Skeletal muscle cell (primary cell): ENCODE measurements around the gene TTYH3.
"Not testable (repeated sequence)": the region's sequence is repeated elsewhere in the genome, so short reads cannot be mapped to it uniquely, and the experiment has no call there.

ENCODE experiments used
- DNase-seq: peaks from one replicate; pipeline ENCODE4 v3.0.0-alpha.2; 2010; ENCODE audit warnings: low read depth
- H3K4me3 ChIP-seq: 2 replicates; pipeline ENCODE4 v1.5.1; 2011; ENCODE audit warnings: low read depth, mild to moderate bottlenecking, control low read depth, low read length, moderate library complexity

The TTYH3 gene

GRCh38 chr7:2631946-2632732, at the start of gene TTYH3:
TSS of gene TTYH3 (plus strand) at chr7:2631986. CDS start at chr7:2632156, 170 bp downstream.
- no peak for DNase-seq
- peak within 1 kb of the TSS; percentile 89 for H3K4me3 ChIP-seq

GRCh38 chr7:2582006-2582735, 49.6 kb upstream of the TTYH3 start:
- H3K4me3 ChIP-seq: no peak overlapping the region
- DNase-seq: no peak

- H3K4me3 ChIP-seq: no peak overlapping the region
- no peak for DNase-seq
Measured at GRCh38 chr7:2583798-2584580, 47.8 kb upstream of the TTYH3 start.

GRCh38 chr7:2585446-2585845, 46.3 kb upstream of the TTYH3 start:
- H3K4me3 ChIP-seq: no peak overlapping the region
- no peak for DNase-seq

- DNase-seq: no peak
- no peak overlapping the region for H3K4me3 ChIP-seq
Measured at GRCh38 chr7:2586326-2587020, 45.3 kb upstream of the TTYH3 start.

- H3K4me3 ChIP-seq: no peak overlapping the region
- DNase-seq: no peak
Measured at GRCh38 chr7:2587134-2587533, 44.7 kb upstream of the TTYH3 start.

GRCh38 chr7:2587778-2588177, 44.0 kb upstream of the TTYH3 start:
- H3K4me3 ChIP-seq: no peak overlapping the region
- DNase-seq: no peak

- H3K4me3 ChIP-seq: no peak overlapping the region
- no peak for DNase-seq
Measured at GRCh38 chr7:2589341-2589740, 42.4 kb upstream of the TTYH3 start.

GRCh38 chr7:2589941-2590340, 41.8 kb upstream of the TTYH3 start:
- not testable (repeated sequence) for H3K4me3 ChIP-seq, DNase-seq

GRCh38 chr7:2592375-2592865, 39.4 kb upstream of the TTYH3 start:
- no peak overlapping the region for H3K4me3 ChIP-seq
- no peak for DNase-seq

- H3K4me3 ChIP-seq: no peak overlapping the region
- DNase-seq: no peak
Measured at GRCh38 chr7:2593036-2593727, 38.6 kb upstream of the TTYH3 start.

- no peak for DNase-seq
- no peak overlapping the region for H3K4me3 ChIP-seq
Measured at GRCh38 chr7:2594599-2594998, 37.2 kb upstream of the TTYH3 start.

- H3K4me3 ChIP-seq: no peak overlapping the region
- DNase-seq: no peak
Measured at GRCh38 chr7:2595258-2595860, 36.4 kb upstream of the TTYH3 start.

GRCh38 chr7:2596464-2597272, 35.1 kb upstream of the TTYH3 start:
- no peak overlapping the region for H3K4me3 ChIP-seq
- DNase-seq: no peak

GRCh38 chr7:2597273-2597640, 34.5 kb upstream of the TTYH3 start:
- DNase-seq: no peak
- H3K4me3 ChIP-seq: no peak overlapping the region

GRCh38 chr7:2598154-2598823, 33.5 kb upstream of the TTYH3 start:
- DNase-seq: no peak
- H3K4me3 ChIP-seq: no peak overlapping the region

- no peak overlapping the region for H3K4me3 ChIP-seq
- DNase-seq: no peak
Measured at GRCh38 chr7:2601065-2601464, 30.7 kb upstream of the TTYH3 start.
